GM10248 (cell line): ENCODE results near the gene CNTRL.

Experiments
- CTCF ChIA-PET: fragments of 300-600 bp; sonication (Branson Sonifier 250); formaldehyde crosslinking; extraction: SDS; loops from one replicate; lab custom pipeline; 2021; ENCODE audit warnings: antibody characterized with exemption; lab: Yijun Ruan, JAX
- POLR2A ChIA-PET: fragments of 350-650 bp; sonication (Branson Sonifier 250); formaldehyde crosslinking; extraction: SDS; loops from one replicate; lab custom pipeline; 2020; ENCODE audit warnings: antibody characterized with exemption; lab: Yijun Ruan, JAX
- DNase-seq: peaks from one replicate; pipeline ENCODE4 v3.0.0; 2012; ENCODE audit errors: extremely low spot score
- TF ChIP-seq, protein P1 (sequence below): IDR thresholded peaks from 2 replicates; pipeline ENCODE4 v1.5.1; 2012; ENCODE audit warnings: mild to moderate bottlenecking, low read depth; ENCODE audit errors: extremely low read depth, missing control alignments, control extremely low read depth

CNTRL gene

DNA sequence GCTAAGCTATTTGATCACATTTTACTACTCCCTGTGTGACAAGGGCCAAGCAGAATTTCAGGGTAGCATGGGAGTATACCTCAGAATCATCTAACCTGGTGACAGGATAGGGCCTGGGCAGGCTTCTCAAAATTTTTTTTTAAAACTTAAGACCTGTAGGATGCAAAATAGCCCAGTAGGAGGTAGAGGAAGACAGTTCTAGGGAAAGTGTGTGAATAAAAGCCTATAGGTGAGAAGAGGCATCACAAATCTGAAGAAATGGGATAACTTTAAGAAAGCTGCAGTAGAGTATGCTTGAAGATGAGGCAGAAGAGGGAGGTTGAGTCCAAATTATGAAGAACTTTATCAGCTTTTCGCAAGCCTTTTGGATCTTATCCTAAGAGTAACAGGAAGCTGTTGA is 32.3 kb downstream of the CNTRL start:
- POLR2A ChIA-PET: no interaction called here
- TF ChIP-seq, protein P1, sequence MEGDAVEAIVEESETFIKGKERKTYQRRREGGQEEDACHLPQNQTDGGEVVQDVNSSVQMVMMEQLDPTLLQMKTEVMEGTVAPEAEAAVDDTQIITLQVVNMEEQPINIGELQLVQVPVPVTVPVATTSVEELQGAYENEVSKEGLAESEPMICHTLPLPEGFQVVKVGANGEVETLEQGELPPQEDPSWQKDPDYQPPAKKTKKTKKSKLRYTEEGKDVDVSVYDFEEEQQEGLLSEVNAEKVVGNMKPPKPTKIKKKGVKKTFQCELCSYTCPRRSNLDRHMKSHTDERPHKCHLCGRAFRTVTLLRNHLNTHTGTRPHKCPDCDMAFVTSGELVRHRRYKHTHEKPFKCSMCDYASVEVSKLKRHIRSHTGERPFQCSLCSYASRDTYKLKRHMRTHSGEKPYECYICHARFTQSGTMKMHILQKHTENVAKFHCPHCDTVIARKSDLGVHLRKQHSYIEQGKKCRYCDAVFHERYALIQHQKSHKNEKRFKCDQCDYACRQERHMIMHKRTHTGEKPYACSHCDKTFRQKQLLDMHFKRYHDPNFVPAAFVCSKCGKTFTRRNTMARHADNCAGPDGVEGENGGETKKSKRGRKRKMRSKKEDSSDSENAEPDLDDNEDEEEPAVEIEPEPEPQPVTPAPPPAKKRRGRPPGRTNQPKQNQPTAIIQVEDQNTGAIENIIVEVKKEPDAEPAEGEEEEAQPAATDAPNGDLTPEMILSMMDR: no peak
- no peak for DNase-seq
- CTCF ChIA-PET: no interaction called here

GRCh38 chr9:121107881-121108280 is 33.1 kb downstream of the CNTRL start:
- ChIA-PET CTCF (no interaction called here), POLR2A (no interaction called here)
- no peak for DNase-seq
- TF ChIP-seq, protein P1: no peak

- no peak for DNase-seq
- CTCF ChIA-PET: interaction anchor here (1.2 kb wide), 1 partner anchor 22 kb away, joined by 4 read pairs; no protein-coding TSS in a partner anchor
- TF ChIP-seq, protein P1: no peak
- POLR2A ChIA-PET: no interaction called here
These were observed 40.7 kb downstream of the CNTRL start for GRCh38 chr9:121115466-121115865.

GRCh38 chr9:121118266-121118665 is 43.5 kb downstream of the CNTRL start:
- ChIA-PET CTCF (no interaction called here), POLR2A (no interaction called here)
- TF ChIP-seq, protein P1: no peak
- no peak for DNase-seq

DNA sequence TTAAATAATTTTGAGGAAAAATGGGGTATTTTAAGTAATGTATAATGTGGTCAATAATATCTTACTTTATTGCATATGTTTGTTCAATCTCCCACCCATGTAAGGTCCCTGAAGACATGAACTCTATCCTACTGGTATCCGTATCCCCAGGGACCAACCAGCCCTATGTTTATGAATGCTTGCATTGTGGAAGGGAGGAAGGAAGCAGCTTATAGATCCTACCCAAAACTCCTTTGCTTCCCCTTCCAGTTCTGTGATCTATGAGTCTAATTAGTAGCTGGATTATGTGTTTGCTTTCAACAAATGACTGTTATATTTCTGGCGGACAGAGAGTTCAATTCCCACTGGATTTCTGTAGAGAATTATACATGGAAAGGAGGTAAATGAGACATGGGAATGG is 45.6 kb downstream of the CNTRL start:
- no peak for DNase-seq
- TF ChIP-seq, protein P1: no peak
- CTCF ChIA-PET: interaction anchor here (1.2 to 2.4 kb wide), 6 partner anchors 8 to 139 kb away, joined by 3 to 16 read pairs (median 4); no protein-coding TSS in a partner anchor
- POLR2A ChIA-PET: no interaction called here

DNA sequence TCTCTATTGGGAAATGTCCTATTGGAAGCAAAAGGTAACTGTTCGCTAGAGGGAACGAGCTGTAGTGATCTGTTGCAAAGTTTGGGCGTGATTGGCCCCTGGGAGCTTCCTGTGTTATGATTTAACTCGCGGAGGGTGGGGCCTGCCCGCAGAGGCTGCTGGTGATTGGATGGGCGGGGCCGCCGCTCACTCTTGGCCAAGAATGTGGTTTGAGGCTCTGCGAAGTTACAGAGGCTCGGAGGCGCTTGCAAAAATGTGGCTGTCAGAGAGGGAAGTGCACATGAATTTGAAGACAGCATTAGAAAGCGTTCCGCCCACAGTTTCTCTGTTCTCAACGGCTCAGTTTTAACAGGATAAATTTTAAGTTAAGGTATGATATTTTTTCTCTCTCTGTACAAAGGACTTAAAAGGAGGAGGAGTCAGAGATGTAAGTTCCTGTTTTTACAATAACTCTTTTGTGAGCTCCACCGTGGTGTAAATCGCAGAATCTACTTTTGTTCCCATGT is 46.9 kb downstream of the CNTRL start:
- TF ChIP-seq, protein P1: no peak
- peak; percentile 86 for DNase-seq
- POLR2A ChIA-PET: interaction anchor here (0.6 to 0.8 kb wide), 2 partner anchors 11 to 182 kb away, joined by 3 read pairs; no protein-coding TSS in a partner anchor
- CTCF ChIA-PET: interaction anchor here (0.8 to 4.0 kb wide), 19 partner anchors 10 to 198 kb away, joined by 3 to 22 read pairs (median 3); no protein-coding TSS in a partner anchor
